ENCODE measurements around the gene HSF5. TPM values are rescaled to one million over a fixed set of nuclear protein-coding genes. Genes with fewer than 3 reads are reported as not detected.
"Not testable (repeated sequence)": the region's sequence is repeated elsewhere in the genome, so short reads cannot be mapped to it uniquely, and the experiment has no call there.

The HSF5 gene
- total and polyA plus RNA-seq, 2 donors (not counting 3 experiments of a cell fraction or from before 2014, with no cell fraction given): 0.03 TPM; not detected in 1

- Histone ChIP-seq H3K36me3 (ENCODE audit: control insufficient read depth in 2 of 2, extremely low read depth in 1 of 2, insufficient read depth in 2 of 2, low read length in 2 of 2) (peaks cover 2% of the 10 kb centered on the region in 2 experiments), H3K4me3 (replicated peaks in 1 of 3; ENCODE audit: insufficient read depth in 1 of 3, low read depth in 1 of 3, low read length in 3 of 3) (no peak overlapping the region), H3K4me1 (ENCODE audit: control insufficient read depth, extremely low read depth, insufficient read depth, low read length) (no peaks in the 10 kb centered on the region), H3K4me2 (ENCODE audit: insufficient read depth, low read length) (no peak overlapping the region), H3K9me1 (replicated peaks; ENCODE audit: control insufficient read depth, extremely low read depth, insufficient read depth, low read length) (no peaks in the 10 kb centered on the region), H3K79me2 (ENCODE audit: control insufficient read depth, insufficient read depth, low read length) (no peaks in the 10 kb centered on the region), H3K27ac (ENCODE audit: insufficient read depth, low read depth, low read length) (no peak overlapping the region), H3K9ac (replicated peaks; ENCODE audit: extremely low read depth, insufficient read depth, low read length) (no peak overlapping the region), H2AFZ (ENCODE audit: low read depth, low read length) (no peak overlapping the region), H3K27me3 (ENCODE audit: control insufficient read depth in 2 of 2, insufficient read depth in 2 of 2, low read length in 2 of 2) (no peaks in the 10 kb centered on the region), H3K9me3 (replicated peaks; ENCODE audit: control insufficient read depth, insufficient read depth, low read length) (no peaks in the 10 kb centered on the region), H4K20me1 (replicated peaks; ENCODE audit: control insufficient read depth, extremely low read depth, insufficient read depth, low read length) (no peaks in the 10 kb centered on the region)
- ChIA-PET POLR2A (no interaction called here), CTCF (no interaction called here)
- no TSS peak for BruUV-seq (replicated peaks)
- FAIRE-seq (no peak), DNase-seq (ENCODE audit: low read depth, low spot score) (no peak)
- dilution Hi-C loops (cut with MboI; ENCODE audit: extremely low pct_ligation_motif_present, low sequenced_read_pairs): no loop called here
- TF ChIP-seq, protein P1, sequence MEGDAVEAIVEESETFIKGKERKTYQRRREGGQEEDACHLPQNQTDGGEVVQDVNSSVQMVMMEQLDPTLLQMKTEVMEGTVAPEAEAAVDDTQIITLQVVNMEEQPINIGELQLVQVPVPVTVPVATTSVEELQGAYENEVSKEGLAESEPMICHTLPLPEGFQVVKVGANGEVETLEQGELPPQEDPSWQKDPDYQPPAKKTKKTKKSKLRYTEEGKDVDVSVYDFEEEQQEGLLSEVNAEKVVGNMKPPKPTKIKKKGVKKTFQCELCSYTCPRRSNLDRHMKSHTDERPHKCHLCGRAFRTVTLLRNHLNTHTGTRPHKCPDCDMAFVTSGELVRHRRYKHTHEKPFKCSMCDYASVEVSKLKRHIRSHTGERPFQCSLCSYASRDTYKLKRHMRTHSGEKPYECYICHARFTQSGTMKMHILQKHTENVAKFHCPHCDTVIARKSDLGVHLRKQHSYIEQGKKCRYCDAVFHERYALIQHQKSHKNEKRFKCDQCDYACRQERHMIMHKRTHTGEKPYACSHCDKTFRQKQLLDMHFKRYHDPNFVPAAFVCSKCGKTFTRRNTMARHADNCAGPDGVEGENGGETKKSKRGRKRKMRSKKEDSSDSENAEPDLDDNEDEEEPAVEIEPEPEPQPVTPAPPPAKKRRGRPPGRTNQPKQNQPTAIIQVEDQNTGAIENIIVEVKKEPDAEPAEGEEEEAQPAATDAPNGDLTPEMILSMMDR (IDR thresholded peaks at IDR 0.05; ENCODE audit: extremely low read depth in 1 of 2, insufficient read depth in 1 of 2, low read depth in 1 of 2, low read length in 2 of 2): no peak
- TF ChIP-seq POLR2A (IDR thresholded peaks at IDR 0.05; ENCODE audit: low read depth, low read length) (no peak), GATA2 (IDR thresholded peaks at IDR 0.05; ENCODE audit: insufficient read depth, insufficient read length, low read depth, low read length) (no peak), FOS (IDR thresholded peaks at IDR 0.05; ENCODE audit: borderline replicate concordance, insufficient read depth, low read length) (no peak), MYC (IDR thresholded peaks at IDR 0.05; ENCODE audit: low read depth, low read length) (no peak), POLR2AphosphoS5 (IDR thresholded peaks at IDR 0.05; ENCODE audit: insufficient read depth, low read depth, low read length) (no peak), JUN (IDR thresholded peaks at IDR 0.05; ENCODE audit: borderline replicate concordance, insufficient read depth, insufficient read length, low read depth) (no peak), EZH2 (IDR thresholded peaks at IDR 0.05; ENCODE audit: borderline replicate concordance, low read depth, low read length, severe bottlenecking) (no peak)
- TF ChIP-seq, protein P2, sequence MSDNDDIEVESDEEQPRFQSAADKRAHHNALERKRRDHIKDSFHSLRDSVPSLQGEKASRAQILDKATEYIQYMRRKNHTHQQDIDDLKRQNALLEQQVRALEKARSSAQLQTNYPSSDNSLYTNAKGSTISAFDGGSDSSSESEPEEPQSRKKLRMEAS (IDR thresholded peaks at IDR 0.05; ENCODE audit: insufficient read depth, insufficient read length): no peak
- intact Hi-C loops (cut with micrococcal nuclease): no loop called here
Measured at GRCh38 chr17:58484600-58484999, 3.6 kb downstream of the HSF5 start.

- CTCF ChIA-PET; H2AFZ ChIP-seq (ENCODE audit: low read depth, low read length); H3K4me2 ChIP-seq (ENCODE audit: insufficient read depth, low read length); intact Hi-C loops (cut with micrococcal nuclease); H3K4me1 ChIP-seq (ENCODE audit: control insufficient read depth, extremely low read depth, insufficient read depth, low read length); dilution Hi-C loops (cut with MboI; ENCODE audit: extremely low pct_ligation_motif_present, low sequenced_read_pairs); BruUV-seq (replicated peaks); POLR2A ChIA-PET; FAIRE-seq; H3K9ac ChIP-seq (replicated peaks; ENCODE audit: extremely low read depth, insufficient read depth, low read length); H3K36me3 ChIP-seq (ENCODE audit: control insufficient read depth in 2 of 2, extremely low read depth in 1 of 2, insufficient read depth in 2 of 2, low read length in 2 of 2); H3K4me3 ChIP-seq (replicated peaks in 1 of 3; ENCODE audit: insufficient read depth in 1 of 3, low read depth in 1 of 3, low read length in 3 of 3); H3K9me1 ChIP-seq (replicated peaks; ENCODE audit: control insufficient read depth, extremely low read depth, insufficient read depth, low read length); H3K9me3 ChIP-seq (replicated peaks; ENCODE audit: control insufficient read depth, insufficient read depth, low read length); H3K79me2 ChIP-seq (ENCODE audit: control insufficient read depth, insufficient read depth, low read length); DNase-seq (ENCODE audit: low read depth, low spot score); H3K27me3 ChIP-seq (ENCODE audit: control insufficient read depth in 2 of 2, insufficient read depth in 2 of 2, low read length in 2 of 2); H3K27ac ChIP-seq (ENCODE audit: insufficient read depth, low read depth, low read length); H4K20me1 ChIP-seq (replicated peaks; ENCODE audit: control insufficient read depth, extremely low read depth, insufficient read depth, low read length): not testable (repeated sequence)
Measured at GRCh38 chr17:58481798-58482197, 6.4 kb downstream of the HSF5 start.
